GM06990 (cell line): ENCODE results near the gene SPATA19.

Source experiments
- DNase-seq: peaks from one replicate; pipeline ENCODE4 v3.0.0-alpha.2; 2011; ENCODE audit not compliant: insufficient read length; ENCODE audit errors: extremely low read depth
- H3K27me3 ChIP-seq: replicated peaks from 2 replicates; pipeline ENCODE4 v1.6.0; 2011; ENCODE audit warnings: low read length; ENCODE audit not compliant: control insufficient read depth, insufficient read depth
- H3K36me3 ChIP-seq: 2 replicates; pipeline ENCODE4 v1.5.1; 2011; ENCODE audit warnings: low read length; ENCODE audit not compliant: control insufficient read depth, insufficient read depth
- H3K4me3 ChIP-seq: replicated peaks from 2 replicates; pipeline ENCODE4 v1.5.1; 2011; ENCODE audit warnings: low read depth, mild to moderate bottlenecking, control low read depth, low read length
- TF ChIP-seq, protein P1 (sequence below): IDR thresholded peaks from 2 replicates; pipeline ENCODE4 v1.5.1; 2011; ENCODE audit warnings: low read length, control low read depth, mild to moderate bottlenecking, inconsistent platforms; ENCODE audit not compliant: insufficient read depth, poor library complexity, severe bottlenecking

The SPATA19 gene

DNA sequence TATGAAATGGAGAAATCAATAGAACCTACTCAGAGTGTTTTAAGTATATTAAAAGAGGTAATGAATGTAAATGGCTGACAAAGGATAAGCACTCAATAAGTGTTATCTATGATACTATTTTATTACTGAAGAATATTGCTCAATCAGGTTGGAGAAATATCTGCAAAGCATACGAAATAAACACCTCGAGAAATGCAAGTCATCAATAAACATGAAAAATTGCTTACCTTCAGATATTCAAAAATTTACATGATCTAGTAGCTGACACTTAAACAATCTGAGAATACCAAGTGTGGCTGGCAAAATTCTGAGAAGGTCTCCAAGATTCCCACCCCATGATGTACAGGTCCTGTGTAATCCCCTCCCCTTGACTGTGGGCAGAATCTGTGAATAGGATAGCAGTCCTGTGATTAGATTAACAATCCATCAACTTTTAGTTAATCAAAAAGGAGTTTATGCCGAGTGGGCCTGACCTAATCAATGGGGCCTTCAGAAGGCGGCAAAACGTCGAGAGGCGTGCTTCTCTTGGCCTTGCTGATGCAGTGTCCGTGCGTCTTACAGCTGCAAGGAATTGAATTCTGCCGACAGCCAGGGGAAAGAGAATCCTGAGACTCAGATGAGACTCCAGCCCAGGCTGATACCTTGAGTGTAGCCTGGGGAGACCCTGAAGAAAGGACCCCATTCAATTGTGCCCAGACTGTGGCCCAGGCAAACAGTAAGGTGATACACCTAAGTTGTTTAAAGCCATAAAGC is 49.1 kb downstream of the SPATA19 start:
- peaks cover 2% of the 10 kb centered on the region for H3K27me3 ChIP-seq
- no peaks in the 10 kb centered on the region for H3K36me3 ChIP-seq
- TF ChIP-seq, protein P1, sequence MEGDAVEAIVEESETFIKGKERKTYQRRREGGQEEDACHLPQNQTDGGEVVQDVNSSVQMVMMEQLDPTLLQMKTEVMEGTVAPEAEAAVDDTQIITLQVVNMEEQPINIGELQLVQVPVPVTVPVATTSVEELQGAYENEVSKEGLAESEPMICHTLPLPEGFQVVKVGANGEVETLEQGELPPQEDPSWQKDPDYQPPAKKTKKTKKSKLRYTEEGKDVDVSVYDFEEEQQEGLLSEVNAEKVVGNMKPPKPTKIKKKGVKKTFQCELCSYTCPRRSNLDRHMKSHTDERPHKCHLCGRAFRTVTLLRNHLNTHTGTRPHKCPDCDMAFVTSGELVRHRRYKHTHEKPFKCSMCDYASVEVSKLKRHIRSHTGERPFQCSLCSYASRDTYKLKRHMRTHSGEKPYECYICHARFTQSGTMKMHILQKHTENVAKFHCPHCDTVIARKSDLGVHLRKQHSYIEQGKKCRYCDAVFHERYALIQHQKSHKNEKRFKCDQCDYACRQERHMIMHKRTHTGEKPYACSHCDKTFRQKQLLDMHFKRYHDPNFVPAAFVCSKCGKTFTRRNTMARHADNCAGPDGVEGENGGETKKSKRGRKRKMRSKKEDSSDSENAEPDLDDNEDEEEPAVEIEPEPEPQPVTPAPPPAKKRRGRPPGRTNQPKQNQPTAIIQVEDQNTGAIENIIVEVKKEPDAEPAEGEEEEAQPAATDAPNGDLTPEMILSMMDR = no peak
- no peak overlapping the region for H3K4me3 ChIP-seq
- no peak for DNase-seq

DNA sequence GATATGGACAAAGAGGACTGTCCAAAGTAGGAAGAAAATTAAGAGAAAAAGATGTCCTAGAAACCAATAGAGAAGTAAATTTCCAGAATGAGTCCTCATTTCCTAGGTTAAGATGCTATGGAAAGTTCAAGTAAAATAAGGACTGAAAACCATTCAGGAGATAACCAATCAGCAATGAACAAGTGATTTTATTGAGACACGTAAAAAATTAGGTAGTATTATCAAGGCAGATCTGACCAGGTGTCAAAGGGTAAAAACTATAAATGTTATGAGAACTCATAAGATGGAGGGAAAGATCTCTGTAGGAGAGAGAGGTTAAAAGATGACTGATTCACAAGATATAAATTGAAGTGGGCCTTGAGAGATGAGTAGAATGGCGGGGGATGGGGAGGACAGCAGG is 50.2 kb downstream of the SPATA19 start:
- TF ChIP-seq, protein P1 = no peak
- DNase-seq = no peak
- no peak overlapping the region for H3K4me3 ChIP-seq
- H3K36me3 ChIP-seq = no peaks in the 10 kb centered on the region
- no peaks in the 10 kb centered on the region for H3K27me3 ChIP-seq

DNA sequence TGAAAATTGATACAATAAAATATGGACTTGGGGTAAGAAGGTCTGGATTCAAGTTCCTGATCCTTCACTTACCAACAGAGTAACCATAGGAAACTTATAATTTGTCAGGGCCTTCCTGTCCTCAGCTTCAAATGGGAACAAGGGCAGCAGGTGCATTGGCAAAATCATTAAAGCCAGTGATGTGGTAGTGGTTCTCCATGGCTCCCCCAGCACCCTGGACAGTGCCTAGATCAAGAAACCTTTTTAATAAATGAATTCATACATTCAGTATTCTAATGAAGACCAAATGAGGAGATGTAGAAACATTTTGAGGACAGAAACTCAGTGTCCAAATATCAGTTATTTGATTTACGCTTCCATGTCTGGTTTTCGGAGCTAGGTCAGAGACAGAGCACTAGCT is 51.1 kb downstream of the SPATA19 start:
- no peaks in the 10 kb centered on the region for H3K27me3 ChIP-seq
- no peaks in the 10 kb centered on the region for H3K36me3 ChIP-seq
- TF ChIP-seq, protein P1 = no peak
- no peak overlapping the region for H3K4me3 ChIP-seq
- DNase-seq = no peak

DNA sequence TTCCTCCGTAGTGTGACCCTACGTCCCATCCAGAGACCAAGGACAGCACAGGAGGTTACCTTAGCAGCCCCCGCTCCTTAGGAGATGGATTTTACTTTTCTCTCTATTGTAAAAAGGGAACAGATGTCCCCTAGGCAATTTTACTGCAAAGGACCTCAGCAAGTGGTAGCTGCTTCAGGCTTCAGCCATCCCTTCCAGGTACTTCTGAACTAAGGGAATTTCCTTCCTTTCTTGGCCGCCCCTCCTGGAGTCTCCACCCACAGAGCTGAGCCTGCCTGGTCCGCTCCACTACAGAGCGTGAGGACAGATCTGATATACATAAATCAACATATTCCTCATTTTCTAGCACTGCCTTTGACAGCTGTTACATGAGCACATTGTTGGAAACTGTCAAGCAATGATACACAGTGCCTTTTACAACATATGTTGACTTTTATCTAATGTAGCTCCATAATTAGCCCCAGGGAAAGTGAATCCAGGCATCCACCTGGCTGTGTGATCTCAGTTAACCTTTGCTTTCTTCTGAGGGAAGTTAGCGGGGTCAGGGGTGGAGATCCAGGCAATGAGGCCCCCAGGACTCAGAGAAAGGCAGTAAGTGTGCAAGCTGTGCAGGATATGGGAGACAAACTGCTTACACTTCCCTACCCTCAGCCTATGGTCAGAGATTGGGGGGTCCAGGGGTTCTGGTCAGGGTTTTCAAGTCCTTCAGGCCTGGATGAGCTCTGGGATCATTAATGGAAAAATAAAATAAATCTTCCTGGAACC is 51.9 kb downstream of the SPATA19 start:
- DNase-seq = no peak
- no peaks in the 10 kb centered on the region for H3K27me3 ChIP-seq
- TF ChIP-seq, protein P1 = no peak
- no peaks in the 10 kb centered on the region for H3K36me3 ChIP-seq
- no peak overlapping the region for H3K4me3 ChIP-seq

DNA sequence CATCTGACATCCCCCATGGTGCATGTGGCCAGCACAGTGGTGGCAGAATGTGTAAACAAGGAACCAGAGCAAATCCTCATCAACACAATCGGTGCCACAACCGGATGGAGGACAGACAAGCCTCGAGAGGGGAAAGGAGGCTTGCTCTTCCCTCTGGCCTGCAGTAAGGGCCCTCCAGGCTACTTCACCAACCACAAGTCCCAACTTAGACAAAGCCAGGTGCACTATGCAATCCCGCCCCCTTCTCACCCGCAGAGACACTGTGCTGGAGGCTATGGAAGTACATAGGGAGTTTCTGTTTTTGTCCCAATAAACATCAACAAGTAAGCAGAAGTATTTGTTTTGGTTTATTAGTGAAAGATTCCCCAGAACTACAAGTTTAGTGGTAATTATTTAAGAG is 54.3 kb downstream of the SPATA19 start:
- Histone ChIP-seq H3K27me3 (no peaks in the 10 kb centered on the region), H3K36me3 (no peaks in the 10 kb centered on the region), H3K4me3 (no peak overlapping the region)
- TF ChIP-seq, protein P1 = no peak
- DNase-seq = no peak
